SK-N-DZ (cell line): Measurements from ENCODE around the gene MVB12B.

Experiments
- DNase-seq: peaks from one replicate; pipeline ENCODE4 v3.0.0-alpha.2; 2015; ENCODE audit warnings: low spot score

The MVB12B gene

DNA sequence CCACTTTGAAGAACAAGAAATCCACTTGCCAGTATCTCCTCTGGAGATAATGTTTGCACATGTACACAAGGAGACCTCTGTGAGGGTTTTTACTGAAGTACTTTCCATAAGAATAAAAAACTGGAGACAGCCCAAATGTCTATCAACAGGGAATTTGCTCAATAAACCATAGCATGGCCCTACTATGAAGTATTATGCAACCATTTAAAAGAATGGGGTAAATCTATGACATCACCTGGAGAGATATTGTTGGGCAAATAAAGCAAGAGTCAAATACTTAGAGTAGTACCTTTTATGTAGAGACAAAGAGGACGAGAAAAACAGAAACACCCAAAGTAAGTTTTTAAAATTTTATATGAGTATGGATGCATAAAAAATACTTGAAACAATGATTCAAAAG lies 23.9 kb upstream of the MVB12B start:
- DNase-seq = no peak

DNA sequence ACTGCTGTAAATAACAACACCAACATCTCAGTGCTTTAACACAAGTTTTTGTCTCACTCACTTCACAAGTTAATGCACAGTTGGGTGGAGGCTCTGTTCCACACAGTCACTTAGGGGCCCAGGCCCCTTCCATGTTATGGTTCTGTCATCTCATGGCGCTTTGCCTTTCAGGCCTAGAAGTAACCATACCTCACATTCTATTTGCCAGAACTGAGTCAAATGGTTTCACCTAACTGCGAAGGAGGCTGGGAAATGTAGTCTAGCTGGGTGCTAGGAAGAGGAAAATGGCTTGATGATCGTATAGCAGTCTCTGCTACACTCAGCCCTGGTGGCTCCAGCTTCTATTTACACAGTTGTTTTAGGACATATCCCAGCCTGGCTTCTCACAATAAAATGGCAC lies 23.1 kb upstream of the MVB12B start:
- no peak for DNase-seq

DNA sequence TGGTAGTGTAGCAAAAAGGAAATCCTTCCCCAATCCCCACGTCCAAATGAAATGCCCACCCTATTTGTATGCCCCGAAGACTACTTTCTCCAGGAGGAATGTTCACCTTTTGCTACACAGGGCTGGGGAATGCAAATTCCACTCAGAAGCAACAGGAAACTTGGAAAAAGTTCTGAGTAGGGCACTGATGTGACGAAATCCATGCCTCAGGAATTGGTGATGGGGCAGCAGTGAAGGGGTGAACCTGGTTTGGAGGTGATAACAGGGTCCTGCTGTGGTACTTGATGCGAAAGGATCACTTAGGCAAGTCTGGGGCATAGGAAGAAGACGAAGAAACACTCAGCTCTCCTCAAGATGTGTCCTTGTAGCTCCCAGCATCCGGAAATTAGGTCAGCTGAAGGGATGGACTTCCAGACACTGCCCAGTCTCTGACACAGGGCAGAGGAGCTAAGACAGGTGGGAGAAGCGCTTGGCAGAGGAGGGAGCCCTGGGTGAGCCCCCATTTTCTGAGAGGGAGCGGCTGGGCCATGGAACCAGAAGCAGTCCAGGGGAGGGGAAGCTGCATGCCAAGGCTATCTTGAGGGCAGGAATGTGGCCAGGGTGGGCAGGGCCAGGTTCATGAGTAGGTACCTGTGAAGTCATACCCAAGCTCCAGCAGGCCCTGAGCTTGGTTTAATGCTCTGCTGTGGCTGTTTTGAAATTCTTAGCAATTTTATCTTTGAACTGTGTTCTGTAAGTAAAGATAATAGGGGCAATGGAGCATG lies 22.2 kb upstream of the MVB12B start:
- DNase-seq = no peak

DNA sequence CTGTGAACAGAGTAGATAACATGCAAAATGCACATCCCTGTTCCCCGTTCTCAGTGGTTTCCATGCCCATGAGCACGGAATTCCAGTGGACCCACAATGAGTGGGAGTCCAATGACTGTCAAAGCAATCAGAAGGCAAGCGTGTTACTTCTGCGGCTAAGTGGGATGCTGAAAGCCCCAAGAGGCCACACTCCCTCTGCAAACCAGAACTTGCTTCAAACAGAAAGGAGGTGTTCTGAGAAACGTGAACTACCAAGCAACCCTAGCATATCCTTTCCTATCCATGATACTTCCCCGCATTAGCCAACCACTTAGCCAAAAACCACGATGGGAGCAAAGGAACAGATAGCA lies 21.7 kb upstream of the MVB12B start:
- DNase-seq = no peak

DNA sequence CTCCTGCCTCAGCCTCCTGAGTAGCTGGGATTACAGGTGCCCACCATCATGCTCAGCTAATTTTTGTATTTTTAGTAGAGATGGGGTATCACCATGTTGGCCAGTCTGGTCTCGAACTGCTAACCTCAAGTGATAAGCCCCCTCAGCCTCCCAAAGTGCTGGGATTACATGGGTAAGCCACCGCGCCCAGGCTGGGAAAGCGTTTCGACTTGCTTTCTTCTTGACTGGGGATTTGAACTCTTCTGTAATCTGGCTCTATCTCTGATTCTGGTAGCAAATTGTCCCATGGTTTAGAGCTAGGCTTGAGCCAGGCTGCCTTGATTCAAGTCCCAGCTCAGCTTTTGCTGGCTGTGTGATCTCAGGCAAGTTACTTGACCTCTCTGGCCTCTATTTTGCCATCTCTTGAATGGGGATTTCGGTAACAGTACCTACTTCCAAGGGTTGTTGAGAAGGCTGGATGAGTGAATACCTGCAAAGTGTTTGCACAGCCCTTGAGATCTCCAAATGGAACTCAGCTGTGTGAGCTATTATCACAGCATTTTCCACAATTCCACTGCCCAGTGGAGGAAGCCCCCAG lies 20.5 kb upstream of the MVB12B start:
- no peak for DNase-seq

DNA sequence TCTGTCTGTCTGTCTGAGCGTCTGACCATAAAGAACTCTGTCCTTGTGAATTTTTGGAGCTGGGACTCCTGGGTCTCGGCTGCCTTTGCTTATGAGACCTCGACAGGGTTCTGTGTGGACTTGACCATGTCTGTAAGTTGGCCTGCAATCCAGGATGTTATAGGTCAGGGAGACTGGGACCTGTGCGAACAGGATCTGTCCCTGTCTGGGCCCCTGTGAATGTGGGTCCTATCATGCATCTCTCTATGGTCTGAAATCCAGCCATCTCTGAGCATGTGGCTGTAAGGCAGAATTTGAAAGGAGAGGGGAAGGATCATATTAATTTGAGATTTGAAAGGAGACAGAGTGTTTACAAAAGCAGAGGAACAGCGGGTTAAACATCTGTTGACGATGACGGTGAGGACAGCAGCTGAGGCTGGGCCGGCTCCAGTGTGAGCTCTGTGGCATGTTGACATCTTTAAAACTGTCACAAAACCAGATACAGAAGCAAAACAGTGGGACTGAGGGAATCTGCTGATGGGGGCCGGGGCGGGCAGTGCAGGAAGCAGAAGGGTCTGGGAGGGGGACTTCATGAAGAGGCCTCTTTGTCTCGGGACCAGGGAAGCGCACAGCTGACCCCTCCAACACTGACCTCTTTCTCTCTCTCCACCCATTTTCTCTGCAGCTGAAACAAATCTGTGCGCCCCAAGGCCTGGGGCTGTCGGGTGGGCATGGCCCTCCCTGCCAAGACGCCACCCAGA lies 19.1 kb upstream of the MVB12B start:
- no peak for DNase-seq

DNA sequence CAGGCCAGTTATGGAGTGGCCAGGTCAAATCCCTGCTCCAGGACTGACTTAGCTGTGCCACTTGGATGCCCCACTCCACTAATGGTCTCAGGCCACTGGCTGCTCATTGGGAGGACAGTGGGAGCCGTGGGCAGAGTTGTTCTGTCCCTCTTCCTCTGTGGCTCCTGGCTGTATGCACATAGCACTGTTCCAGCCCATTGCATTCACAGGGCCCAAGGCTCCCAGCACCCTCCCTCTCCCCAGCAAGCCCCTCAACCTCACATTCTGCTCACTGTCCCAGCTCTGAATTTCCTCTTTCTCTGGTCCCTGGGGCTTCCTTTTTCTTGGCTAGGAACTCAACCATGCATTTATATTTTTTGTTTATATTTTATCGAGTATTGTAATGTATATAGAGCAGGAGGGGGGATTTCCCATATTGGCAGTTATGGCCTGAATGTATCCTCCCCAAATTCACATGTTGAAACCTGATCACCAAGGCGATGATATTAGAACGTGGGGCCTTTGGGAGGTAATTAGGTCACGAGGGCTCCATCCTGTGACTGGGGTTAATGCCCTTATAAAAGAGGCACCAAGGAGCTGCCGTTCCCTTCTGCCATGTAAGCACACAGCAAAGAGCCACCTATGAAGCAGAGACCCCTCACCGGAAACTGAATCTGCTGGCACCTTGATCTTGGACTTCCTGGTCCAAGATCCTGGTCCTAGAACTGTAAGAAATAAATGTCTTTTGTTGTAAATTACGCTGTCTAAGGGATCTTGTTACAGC lies 17.0 kb upstream of the MVB12B start:
- DNase-seq = no peak

DNA sequence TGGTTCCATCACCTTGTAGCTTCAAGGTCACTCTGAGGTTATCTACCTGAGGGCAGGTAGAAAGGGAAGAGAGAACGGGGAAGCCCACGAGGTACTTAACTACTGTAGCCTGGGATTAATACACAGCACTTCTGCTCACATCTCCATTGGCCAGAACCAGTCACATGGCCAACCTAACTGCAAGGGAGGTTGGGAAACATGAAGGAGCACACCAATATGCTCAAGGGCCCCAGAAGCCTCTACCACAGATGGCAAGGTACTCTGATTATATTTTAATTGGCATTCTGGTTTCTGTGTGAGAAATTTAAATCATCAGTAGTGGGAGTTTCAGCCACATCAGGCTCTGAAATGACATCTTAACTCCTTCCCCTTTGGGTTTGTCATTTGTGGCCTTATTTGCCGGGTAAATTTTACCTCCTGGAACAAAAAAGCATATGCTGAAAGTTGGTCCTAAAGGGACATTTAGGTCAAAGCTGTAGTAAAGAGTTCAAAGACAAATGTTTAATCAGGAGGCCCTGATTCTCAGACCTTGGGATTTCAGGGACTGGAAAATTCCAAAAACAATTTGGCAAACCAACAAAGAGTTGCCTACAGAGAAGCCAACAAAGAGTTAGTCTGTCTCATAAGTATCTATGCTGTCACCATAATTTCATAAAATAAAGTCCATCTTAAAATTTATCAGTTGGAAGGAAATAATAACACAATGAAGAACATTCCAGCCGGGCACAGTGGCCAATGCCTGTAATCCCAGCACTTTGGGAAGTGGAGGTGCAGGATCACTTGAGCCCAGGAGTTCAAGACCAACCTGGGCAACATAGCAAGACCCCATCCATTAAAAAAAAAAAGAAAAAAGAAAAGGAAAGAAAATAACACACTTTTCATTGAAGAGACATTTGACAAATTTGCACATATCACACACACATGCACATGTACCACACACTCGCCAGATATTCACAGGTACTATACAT lies 13.8 kb upstream of the MVB12B start:
- DNase-seq = no peak

DNA sequence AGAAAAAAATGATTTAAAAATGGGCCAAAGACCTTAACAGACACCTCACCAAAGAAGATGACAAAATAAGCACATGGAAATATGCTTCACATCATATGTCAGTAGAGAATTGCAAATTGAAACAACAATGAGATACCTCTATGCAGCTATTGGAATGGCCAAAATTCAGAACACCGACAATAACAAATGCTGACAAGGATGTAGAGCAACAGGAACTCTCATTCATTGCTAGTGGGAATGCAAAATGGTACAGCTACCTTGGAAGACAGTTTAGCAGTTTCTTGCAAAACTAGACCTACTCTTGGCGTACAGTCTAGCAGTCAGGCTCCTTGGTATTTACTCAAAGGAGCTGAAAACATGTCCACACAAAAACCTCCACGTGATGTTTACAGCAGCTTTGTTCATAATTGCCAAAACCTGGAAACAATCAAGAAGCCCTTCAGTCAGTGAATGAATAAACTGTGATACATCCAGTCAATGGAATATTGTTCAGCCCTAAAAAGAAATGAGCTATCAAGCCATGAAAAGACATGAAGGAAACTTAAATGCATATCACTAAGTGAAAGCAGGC lies 10.5 kb upstream of the MVB12B start:
- DNase-seq = no peak

DNA sequence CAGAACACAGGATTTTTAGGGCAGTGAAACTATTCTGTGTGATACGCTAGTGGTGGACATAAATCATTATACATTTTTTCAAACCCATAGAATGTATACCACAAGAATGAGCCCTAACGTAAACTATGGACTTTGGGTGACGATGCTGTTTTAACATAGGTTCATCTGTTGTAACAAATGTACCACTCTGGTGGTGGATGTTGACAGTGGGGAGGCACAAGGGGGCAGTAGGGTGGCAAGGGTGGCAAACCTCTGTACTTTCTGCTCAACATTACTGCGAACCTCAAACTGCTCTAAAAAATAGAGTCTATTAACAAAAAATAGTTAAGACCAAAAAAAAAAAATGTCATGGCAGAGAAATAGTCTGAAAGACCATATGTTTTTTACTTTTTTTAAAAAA lies 9.1 kb upstream of the MVB12B start:
- no peak for DNase-seq

DNA sequence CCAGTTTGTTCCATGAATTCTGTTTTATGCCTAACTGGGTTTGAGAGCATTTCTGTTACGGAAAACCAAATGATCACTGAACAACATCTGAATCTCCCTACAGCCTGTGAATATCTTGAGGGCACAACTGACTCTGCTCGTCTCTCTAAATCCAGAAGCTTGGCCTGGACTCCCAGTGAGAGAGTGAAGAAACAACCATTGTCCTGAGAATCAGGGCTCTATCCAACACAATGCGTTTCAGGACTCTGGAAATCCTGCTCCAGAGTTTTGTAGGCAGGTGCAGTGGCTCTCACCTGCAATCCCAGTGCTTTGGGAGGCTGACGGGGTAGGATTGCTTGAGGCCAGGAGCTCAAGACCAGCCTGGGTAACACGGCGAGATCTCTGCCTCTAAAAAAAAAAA lies 7.8 kb upstream of the MVB12B start:
- DNase-seq = no peak

DNA sequence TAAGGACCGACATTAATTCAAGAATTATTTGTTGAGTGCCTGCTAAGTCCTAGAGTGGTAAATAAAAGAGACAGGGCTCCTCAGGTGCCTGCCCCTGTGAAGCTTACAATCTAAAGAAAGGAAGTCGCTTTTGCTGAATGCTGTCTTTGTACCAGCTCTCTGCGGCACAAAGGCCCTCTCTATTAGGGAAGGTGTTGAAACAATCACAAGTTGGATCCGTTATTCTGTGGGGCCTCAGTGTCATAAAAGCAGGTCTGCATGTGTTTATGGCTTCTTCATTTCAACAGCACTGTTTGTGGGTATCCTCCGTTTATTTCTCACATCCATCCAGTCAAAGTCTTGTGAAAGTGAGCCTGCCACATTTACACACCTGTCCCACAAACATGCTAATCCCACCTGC lies 7.0 kb upstream of the MVB12B start:
- no peak for DNase-seq

DNA sequence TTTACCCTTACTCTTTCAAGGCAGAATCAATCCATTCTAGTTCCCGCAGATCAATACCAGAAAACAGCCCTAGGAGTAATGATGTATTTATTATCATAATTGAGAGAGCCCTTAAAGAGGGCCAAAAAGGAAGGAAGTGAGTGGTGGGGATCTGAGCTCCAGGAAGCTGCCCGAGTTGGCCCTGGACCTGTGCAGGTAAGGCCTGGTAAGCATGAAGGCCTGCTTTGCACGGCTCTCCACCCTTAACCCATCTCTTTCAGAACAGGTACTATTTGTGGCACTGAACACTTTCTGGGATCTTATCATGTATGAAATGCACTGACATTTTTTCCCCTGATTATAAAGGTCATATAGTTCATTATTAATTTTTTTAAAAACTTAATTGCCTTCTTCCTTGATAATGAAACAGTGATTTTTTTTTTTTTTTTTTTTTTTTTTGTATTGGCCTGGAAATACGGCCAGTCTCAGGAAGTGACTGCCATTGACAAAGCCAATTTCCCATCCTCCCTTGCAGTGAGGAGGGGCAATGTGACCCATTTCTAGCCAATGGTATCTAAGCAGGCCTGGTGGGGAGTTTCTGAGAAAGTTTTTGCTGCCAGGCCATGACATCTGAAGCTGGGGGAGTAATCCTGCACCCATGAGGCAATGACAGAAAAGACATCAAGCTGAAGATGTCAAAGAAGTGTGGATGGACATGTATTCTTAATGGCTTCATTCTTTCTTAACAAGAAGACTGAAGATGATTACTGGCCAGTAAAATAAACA lies 6.3 kb upstream of the MVB12B start:
- no peak for DNase-seq

DNA sequence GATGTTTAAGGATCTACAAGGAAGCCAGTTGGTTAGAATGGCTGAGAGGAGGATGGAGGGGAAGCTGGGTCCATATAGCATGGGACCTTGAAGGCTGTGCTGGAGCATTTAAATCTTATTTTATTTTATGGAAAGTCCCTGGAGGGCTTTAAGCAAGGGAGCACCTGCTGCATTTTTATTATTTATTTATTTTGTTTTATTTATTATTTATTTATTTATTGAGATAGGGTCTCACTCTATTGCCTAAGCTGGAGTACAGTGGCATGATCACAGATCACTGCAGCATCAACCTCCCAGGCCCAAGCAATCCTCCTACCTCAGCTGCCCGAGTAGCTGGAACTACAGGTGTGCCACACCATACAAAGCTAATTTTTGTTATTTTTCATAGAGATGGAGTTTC lies 4.9 kb upstream of the MVB12B start:
- no peak for DNase-seq

DNA sequence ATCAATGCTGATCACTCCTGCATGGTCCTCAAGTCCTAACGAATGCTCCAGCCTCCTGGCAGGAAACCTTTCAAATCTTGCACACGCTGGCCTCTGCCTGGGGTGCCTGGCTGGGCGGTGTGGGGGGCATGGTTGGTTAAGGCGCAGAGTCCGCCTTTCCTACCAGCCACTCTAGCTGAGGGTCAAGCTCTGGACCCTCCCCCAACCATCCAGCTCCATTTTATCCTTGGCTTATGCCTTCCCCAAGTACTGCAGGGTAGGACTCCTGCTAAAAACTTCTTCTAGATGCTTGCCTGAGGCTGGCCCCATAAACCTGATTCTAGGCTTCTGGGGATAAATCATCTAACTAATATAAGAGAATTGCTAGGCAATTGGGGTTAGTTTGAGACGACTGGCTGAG lies 808 bp upstream of the MVB12B start:
- peak; percentile 45 for DNase-seq

DNA sequence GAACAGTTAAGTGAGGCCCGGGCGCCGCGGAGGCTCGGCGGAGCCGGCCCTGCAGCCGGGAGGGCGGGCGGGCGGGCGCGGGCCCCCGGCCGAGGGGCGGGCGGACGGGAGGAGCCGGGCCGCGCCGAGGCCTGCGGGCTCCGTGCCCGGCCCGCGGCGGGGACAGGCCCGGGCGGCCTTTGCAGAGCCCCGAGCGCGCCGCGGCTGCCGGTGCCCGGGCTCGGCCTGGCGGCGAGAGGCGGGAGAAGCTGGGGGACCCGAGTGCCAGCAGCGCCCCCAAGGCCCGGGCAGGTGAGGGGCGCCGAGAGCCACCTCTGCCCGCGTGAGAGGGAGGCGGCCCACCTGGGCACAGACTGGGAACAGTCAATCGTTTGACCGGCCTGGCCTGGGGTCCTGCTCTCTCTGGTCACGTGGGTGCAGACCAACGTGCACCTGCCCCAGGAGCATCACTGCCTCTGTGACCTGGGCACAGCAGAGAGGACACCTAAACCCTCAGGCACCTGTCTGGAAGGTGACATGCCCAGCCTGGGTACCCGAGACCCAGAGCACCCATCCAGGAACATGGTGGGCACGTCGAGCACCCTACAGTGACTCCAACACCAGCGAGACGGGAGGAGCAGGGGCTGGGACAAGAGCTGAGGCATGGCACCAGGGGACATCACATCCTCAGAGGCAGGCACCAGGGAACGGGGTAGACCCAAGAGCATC lies 531 bp downstream of the MVB12B start:
- DNase-seq = peak; percentile 38

DNA sequence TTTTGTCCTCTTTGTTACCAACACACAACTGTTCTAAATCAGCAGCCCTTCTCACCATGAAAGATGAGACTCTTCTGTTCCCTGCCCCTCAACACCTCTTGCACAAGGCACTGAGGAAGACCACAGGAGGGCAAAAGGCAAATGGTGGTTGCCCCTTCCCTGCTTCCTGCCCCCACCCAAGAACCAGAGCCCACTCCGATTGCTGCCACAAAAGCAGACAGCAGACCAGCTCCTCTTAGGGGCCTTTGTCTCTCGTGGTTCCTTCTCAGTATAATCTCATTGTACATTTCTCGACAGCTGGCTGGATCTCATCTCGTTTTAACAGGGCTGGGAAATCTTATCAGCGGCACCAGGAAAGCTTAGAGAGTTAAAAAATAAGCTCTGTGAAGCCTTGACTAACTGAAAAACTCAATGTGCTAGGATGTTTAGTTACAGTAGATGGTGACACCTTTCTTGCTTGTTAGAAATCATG lies 1.1 kb downstream of the MVB12B start:
- peak; percentile 78 for DNase-seq

DNA sequence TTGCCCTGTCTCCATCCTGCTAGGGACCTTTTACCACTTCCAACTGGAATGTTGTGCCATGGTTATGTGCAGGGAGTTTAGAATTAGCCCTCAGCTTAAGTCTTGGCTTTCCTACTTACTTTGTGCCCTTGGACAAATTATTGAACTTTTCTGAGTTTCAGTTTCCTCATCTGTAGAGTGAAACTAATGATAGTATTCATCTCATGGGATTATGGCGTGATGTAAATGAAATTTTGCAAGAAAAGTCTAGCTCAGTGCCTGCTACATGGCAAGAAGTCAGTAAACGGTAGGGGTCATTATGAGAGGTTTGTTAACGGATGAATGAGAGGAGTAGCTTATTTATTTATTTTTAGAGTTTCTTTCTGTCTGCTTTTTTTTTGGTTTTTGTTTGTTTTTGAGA lies 1.8 kb downstream of the MVB12B start:
- DNase-seq = no peak
